Breast epithelium (tissue), 4 donors: Measurements from ENCODE around the gene SOX14. TPM values are rescaled to one million over a fixed set of nuclear protein-coding genes. Genes with fewer than 3 reads are reported as not detected.

Source experiments
- DNase-seq, 2 donors: peaks; one replicate each; pipeline ENCODE4 v3.0.0-alpha.2; 2019; ENCODE audit warnings: low spot score in 2 of 2
- H3K27ac ChIP-seq, 2 donors: fragments of 200-600 bp; sonication (generic) in 1 of 2; one replicate each; pipeline ENCODE4 v1.5.1; 2016 to 2019; ENCODE audit warnings: mild to moderate bottlenecking in 1 of 2
- H3K27me3 ChIP-seq, 2 donors: fragments of 200-600 bp; sonication (generic) in 1 of 2; one replicate each; pipeline versions ENCODE4 v1.5.1 to v1.6.0; 2017 to 2019; ENCODE audit warnings: control low read depth in 1 of 2, mild to moderate bottlenecking in 1 of 2
- H3K36me3 ChIP-seq: fragments of 200-600 bp; one replicate; pipeline ENCODE4 v1.5.1; 2019
- H3K4me1 ChIP-seq, 2 donors: fragments of 200-600 bp; sonication (generic); one replicate each; pipeline ENCODE4 v1.5.1; 2016 to 2019; ENCODE audit warnings: control low read depth in 1 of 2
- H3K4me3 ChIP-seq, 3 donors: fragments of 200-600 bp; sonication (generic); 1 replicate in 2 of 3; 2 replicates in 1 of 3; pipeline ENCODE4 v1.5.1; 2016 to 2019; ENCODE audit warnings: mild to moderate bottlenecking in 3 of 3, moderate library complexity in 2 of 3
- H3K9me3 ChIP-seq, 2 donors: fragments of 200-600 bp; sonication (generic) in 1 of 2; one replicate each; pipeline ENCODE4 v1.5.1; 2016 to 2019; ENCODE audit warnings: control low read depth in 1 of 2
- POLR2A ChIP-seq: fragments of 450-650 bp; IDR thresholded peaks from one replicate; pipeline ENCODE4 v1.6.1; 2016; ENCODE audit warnings: antibody characterized with exemption, mild to moderate bottlenecking, moderate library complexity
- POLR2AphosphoS5 ChIP-seq, 3 donors: sonication (generic); formaldehyde crosslinking; IDR thresholded peaks; one replicate each; pipeline ENCODE4 v1.6.1; 2017; ENCODE audit warnings: antibody characterized with exemption in 3 of 3
- intact Hi-C: fragments of 100-400 bp; cut with DNase I; formaldehyde crosslinking; loops from one replicate; pipeline ENCODE4 v1.15.1; 2023; ENCODE audit warnings: low total_unique reads
- total RNA-seq, 3 donors: library from RNA; depleted of rRNA; stranded (reverse); fragments of >200 nt; gene quantifications; one replicate each; pipeline ENCODE4 v1.1.0, GENCODE V29; 2016
- TF ChIP-seq, protein P1 (sequence below), 3 donors: fragments of 450-650 bp; IDR thresholded peaks; one replicate each; pipeline ENCODE4 v1.5.1; 2016 to 2017; ENCODE audit warnings: antibody characterized with exemption in 3 of 3, mild to moderate bottlenecking in 3 of 3, moderate library complexity in 3 of 3

Gene SOX14
- total RNA-seq, 3 donors from 2014 or later: not detected

DNA sequence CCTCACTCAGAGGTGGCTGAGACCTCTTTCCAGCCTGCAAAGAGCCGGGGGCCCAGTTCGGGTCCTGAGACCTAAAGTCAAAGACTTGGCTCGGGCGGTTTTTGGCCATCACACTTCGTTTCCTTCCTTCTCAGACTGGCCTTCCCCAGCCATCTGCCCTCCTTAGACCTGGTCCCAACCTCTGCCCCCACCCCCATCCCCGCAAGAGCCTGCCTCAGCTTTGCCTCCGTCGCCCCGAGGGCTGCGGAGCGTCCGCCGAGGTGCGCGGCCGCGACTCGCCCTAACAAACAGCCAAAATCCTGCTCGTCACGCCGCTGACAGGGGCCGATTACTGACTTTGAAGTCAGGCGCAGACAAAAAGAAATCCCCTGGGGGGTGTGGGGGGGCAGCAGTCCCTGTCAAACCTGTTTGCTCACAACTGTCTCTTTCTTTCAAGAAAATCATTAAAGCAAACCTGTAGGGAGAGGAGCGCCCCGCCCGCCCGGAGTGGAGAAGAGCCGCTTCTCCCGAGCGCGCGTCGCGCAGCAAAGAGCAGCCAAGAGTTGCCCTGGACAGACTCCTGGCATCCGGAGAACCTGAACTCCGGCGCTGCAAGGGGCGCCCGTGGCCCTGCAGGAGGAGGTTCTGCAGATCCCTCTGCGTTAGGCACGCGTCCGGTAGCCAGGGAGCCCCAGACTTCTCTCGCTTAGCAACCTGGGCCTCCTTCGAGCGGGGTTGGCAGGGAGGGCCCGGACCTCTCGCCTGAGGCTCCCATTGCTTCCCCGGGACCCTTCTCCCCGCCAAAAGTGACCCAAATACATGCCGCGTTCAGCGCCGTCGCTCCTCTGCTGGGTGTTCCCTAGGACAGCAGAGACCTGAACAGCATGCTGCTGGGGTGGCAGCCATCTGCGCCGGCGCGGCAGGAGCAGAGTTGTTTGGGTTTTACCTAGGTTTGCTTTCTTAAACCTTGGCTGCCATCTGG, 4.5 kb downstream of the SOX14 start:
- H3K4me1 ChIP-seq: peaks cover 0 to 7% of the 10 kb centered on the region in 2 donors
- intact Hi-C loops: no loop called here

DNA sequence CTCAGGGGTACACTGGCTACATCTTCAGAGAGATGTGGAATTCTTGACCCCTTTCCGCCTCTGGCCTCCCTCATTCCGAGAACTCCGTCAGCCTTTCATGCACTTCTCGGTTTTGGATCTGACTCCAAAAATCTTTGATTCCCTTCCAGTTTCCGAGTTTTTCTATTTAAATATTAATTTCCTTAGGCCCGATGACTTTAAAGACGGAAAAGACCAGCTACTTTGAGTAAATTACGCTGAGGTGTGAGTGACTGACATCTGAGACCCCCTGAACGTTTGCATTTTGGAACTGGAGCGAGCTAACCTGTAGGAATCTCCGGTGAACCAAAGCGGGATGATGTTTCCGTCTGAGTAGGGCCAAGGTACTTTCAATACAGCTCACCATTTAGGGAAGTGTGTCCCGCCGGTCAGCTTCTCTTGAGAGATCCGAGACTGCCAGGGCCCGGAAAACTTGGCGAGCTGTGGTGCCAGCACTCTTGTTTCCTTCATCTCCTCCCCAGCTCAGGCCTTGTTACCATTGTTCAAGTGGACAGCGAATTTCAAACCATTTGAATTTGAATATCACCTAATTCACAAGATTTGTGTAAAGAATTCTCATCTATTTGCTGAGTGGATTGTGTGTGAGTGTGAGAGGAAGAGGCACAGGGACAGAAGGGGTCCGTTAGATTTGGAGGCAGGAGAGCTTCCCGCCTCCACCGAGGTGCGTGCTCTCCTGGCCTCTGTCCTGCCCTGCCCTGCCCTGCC, 5.4 kb downstream of the SOX14 start:
- TF ChIP-seq, protein P1, sequence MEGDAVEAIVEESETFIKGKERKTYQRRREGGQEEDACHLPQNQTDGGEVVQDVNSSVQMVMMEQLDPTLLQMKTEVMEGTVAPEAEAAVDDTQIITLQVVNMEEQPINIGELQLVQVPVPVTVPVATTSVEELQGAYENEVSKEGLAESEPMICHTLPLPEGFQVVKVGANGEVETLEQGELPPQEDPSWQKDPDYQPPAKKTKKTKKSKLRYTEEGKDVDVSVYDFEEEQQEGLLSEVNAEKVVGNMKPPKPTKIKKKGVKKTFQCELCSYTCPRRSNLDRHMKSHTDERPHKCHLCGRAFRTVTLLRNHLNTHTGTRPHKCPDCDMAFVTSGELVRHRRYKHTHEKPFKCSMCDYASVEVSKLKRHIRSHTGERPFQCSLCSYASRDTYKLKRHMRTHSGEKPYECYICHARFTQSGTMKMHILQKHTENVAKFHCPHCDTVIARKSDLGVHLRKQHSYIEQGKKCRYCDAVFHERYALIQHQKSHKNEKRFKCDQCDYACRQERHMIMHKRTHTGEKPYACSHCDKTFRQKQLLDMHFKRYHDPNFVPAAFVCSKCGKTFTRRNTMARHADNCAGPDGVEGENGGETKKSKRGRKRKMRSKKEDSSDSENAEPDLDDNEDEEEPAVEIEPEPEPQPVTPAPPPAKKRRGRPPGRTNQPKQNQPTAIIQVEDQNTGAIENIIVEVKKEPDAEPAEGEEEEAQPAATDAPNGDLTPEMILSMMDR (IDR thresholded peaks at IDR 0.05): no peak
- TF ChIP-seq POLR2A (no peak), POLR2AphosphoS5 (IDR thresholded peaks at IDR 0.05) (no peak)
- intact Hi-C loops: no loop called here
- Histone ChIP-seq H3K4me3 (peak overlapping the region in 1 of 3 donors; percentile 57), H3K27me3 (peaks cover 4 to 82% of the 10 kb centered on the region in 2 donors), H3K9me3 (no peaks in the 10 kb centered on the region), H3K36me3 (no peaks in the 10 kb centered on the region), H3K4me1 (peaks cover 0 to 7% of the 10 kb centered on the region in 2 donors), H3K27ac (no peak overlapping the region)
- no peak for DNase-seq

More for the DNA sequence above, 4.5 kb downstream of the SOX14 start:
- Histone ChIP-seq H3K9me3 (no peaks in the 10 kb centered on the region), H3K4me3 (peak overlapping the region; percentile 32 to 57 (median 37)), H3K36me3 (no peaks in the 10 kb centered on the region), H3K27me3 (peaks cover 4 to 91% of the 10 kb centered on the region in 2 donors), H3K27ac (no peak overlapping the region)
- TF ChIP-seq POLR2AphosphoS5 (IDR thresholded peaks at IDR 0.05): no peak
- TF ChIP-seq, protein P1 (IDR thresholded peaks at IDR 0.05): no peak
- no peak for TF ChIP-seq POLR2A
- no peak for DNase-seq

DNA sequence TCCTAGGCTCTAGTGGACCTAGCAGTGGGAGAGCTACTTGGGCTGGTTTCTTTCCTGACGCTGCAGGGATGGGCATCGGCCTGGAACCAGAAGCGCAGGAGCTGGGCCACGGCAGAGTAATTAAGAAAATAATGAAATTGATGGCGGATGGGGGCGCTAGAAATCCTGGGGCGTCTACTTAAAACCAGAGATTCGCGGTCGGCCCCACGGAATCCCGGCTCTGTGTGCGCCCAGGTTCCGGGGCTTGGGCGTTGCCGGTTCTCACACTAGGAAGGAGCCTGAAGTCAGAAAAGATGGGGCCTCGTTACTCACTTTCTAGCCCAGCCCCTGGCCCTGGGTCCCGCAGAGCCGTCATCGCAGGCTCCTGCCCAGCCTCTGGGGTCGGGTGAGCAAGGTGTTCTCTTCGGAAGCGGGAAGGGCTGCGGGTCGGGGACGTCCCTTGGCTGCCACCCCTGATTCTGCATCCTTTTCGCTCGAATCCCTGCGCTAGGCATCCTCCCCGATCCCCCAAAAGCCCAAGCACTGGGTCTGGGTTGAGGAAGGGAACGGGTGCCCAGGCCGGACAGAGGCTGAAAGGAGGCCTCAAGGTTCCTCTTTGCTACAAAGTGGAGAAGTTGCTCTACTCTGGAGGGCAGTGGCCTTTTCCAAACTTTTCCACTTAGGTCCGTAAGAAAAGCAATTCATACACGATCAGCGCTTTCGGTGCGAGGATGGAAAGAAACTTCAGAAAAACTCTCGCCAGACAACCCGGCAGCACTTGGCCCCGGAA, 6.1 kb downstream of the SOX14 start:
- no peak overlapping the region for H3K27ac ChIP-seq
- intact Hi-C loops: no loop called here
- H3K9me3 ChIP-seq: no peaks in the 10 kb centered on the region
- H3K4me3 ChIP-seq: peak overlapping the region in 1 of 3 donors; percentile 47
- peaks cover 0 to 7% of the 10 kb centered on the region in 2 donors for H3K4me1 ChIP-seq
- TF ChIP-seq POLR2A (no peak), POLR2AphosphoS5 (IDR thresholded peaks at IDR 0.05) (no peak)
- TF ChIP-seq, protein P1 (IDR thresholded peaks at IDR 0.05): no peak
- no peaks in the 10 kb centered on the region for H3K36me3 ChIP-seq
- peaks cover under 1 to 75% of the 10 kb centered on the region in 2 donors for H3K27me3 ChIP-seq
- no peak for DNase-seq

DNA sequence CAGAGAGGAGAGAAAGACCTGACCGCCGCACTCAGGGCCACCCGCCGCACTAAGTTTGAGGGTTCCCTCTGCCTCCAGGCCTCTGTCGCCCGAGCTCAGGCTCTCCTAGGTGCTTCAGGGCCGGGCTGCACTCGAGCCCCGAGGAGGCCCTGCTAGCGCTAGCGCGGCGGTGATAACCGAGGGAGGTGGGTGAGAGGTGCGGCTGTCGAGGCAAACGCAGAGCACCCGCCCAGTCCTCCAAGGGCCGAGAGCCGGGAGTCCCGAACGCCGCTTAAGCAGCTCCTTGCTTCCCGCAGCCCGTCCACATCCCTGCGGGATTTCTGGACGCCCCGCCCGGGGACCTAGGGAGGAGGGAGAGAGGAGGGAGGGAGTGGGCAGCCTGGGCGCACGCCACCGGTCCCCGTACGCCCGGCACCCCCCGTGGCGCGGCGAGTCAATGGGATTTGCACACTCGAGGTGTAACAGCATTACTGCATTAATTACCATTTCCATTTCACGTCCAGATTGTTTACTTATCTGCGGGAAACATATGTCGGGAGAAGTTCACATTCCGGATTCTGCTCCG, 6.8 kb downstream of the SOX14 start:
- H3K4me3 ChIP-seq: peak overlapping the region in 1 of 3 donors; percentile 47
- DNase-seq: no peak
- no peaks in the 10 kb centered on the region for H3K36me3 ChIP-seq
- H3K27ac ChIP-seq: no peak overlapping the region
- TF ChIP-seq, protein P1 (IDR thresholded peaks at IDR 0.05): no peak
- no peak for TF ChIP-seq POLR2AphosphoS5 (IDR thresholded peaks at IDR 0.05)
- no peak for TF ChIP-seq POLR2A
- no peaks in the 10 kb centered on the region for H3K9me3 ChIP-seq
- intact Hi-C loops: no loop called here
- H3K4me1 ChIP-seq: peaks cover 0 to 7% of the 10 kb centered on the region in 2 donors
- H3K27me3 ChIP-seq: peaks cover 0 to 68% of the 10 kb centered on the region in 2 donors
